ENCODE measurements around the gene FAM168A. TPM values are rescaled to one million over a fixed set of nuclear protein-coding genes. Genes with fewer than 3 reads are reported as not detected.
A peak's percentile ranks its signal among the peaks of the same experiment; 100 is the strongest.

The FAM168A gene
- total and polyA plus RNA-seq, 9 of the 15 experiments (the other 6 are each of a cell fraction or from before 2014, with no cell fraction given) = 0.44 to 7.2 (median 2.9) TPM

- Histone ChIP-seq H3K4me1 (replicated peaks in 1 of 2; ENCODE audit: control insufficient read depth in 2 of 2, insufficient read depth in 2 of 2, low read length in 2 of 2) (no peaks in the 10 kb centered on the region), H3K4me2 (ENCODE audit: insufficient read depth, low read length) (no peak overlapping the region), H3K27ac (ENCODE audit: extremely low read depth, low read depth, low read length) (no peak overlapping the region), H3K9me1 (ENCODE audit: control insufficient read depth, insufficient read depth, low read length) (no peaks in the 10 kb centered on the region), H3K9ac (ENCODE audit: insufficient read depth in 1 of 2, low read depth in 2 of 2, low read length in 2 of 2) (no peak overlapping the region), H4K20me1 (replicated peaks; ENCODE audit: control insufficient read depth, insufficient read depth, low read length) (no peaks in the 10 kb centered on the region), H3K36me3 (ENCODE audit: control insufficient read depth, insufficient read depth, low read length) (no peaks in the 10 kb centered on the region), H2AFZ (ENCODE audit: low read depth, low read length) (no peak overlapping the region), H3K9me3 (replicated peaks; ENCODE audit: control insufficient read depth, insufficient read depth, low read depth, low read length) (no peaks in the 10 kb centered on the region), H3K79me2 (ENCODE audit: control insufficient read depth, insufficient read depth, low read length) (no peaks in the 10 kb centered on the region), H3K27me3 (ENCODE audit: control insufficient read depth in 2 of 2, insufficient read depth in 2 of 2, low read length in 2 of 2) (no peaks in the 10 kb centered on the region), H3K4me3 (no peak overlapping the region)
- CTCF ChIA-PET (ENCODE audit: low intra/inter-chr PET ratio) = no interaction called here
- BruUV-seq (replicated peaks) = no TSS peak
- WGBS (ENCODE audit: insufficient coverage, low coverage, missing lambda C conversion rate) = 0% methylated on average over 2 of the region's 2 CpGs
- TF ChIP-seq CEBPB (tag; IDR thresholded peaks at IDR 0.05) (peak; percentile 66), ZNF12 (CRISPR knock-in tag; IDR thresholded peaks at IDR 0.05) (no peak), C11orf30 (IDR thresholded peaks at IDR 0.05; ENCODE audit: low read depth) (no peak)
- POLR2A ChIA-PET = interaction anchor here (0.6 to 1.1 kb wide), 4 partner anchors 18 to 299 kb away, joined by 3 to 6 read pairs (median 4); no protein-coding TSS in a partner anchor
- DNase-seq (ENCODE audit: extremely low read depth in 1 of 4, low spot score in 3 of 4) = no peak
- in situ Hi-C loops (cut with MboI) (no loop called here), intact Hi-C loops (cut with micrococcal nuclease) (no loop called here)
- no peak for FAIRE-seq
- ATAC-seq = no peak
Measured at GRCh38 chr11:73480677-73481076, 117.2 kb downstream of the FAM168A start.

DNA sequence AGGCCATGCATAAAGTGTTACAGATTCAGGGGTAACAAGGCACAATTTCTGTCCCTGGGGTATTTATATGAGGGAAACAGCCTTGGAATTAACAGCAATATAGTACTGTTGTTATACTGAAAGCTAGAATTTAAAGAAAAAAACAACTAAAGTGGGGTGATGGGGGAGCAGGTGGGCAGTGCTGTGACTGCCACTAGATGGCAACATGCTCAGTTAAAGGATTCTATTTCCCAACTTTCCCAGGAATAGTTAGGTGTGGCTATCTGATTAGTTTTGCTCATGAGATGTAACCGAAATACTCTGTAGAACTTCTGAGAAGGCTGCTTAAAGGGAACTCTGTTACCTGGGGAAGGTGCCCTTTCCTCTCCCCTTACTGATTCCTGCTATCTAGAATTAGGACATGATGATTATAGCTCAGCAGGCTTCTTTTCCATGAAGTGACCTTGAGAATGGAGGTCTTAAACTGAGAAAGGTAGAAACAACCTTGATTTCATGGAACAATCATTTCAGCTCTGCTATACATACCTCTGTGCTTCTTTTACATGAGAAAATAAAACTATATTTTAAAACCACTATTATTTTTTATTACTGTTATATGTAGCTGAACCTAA lies 119.1 kb downstream of the FAM168A start:
- no peaks in the 10 kb centered on the region for H3K27me3 ChIP-seq (ENCODE audit: control insufficient read depth in 2 of 2, insufficient read depth in 2 of 2, low read length in 2 of 2)
- H2AFZ ChIP-seq (ENCODE audit: low read depth, low read length) = no peak overlapping the region
- no peak overlapping the region for H3K9ac ChIP-seq (ENCODE audit: insufficient read depth in 1 of 2, low read depth in 2 of 2, low read length in 2 of 2)
- no peak overlapping the region for H3K4me2 ChIP-seq (ENCODE audit: insufficient read depth, low read length)
- H3K36me3 ChIP-seq (ENCODE audit: control insufficient read depth, insufficient read depth, low read length) = no peaks in the 10 kb centered on the region
- no peak overlapping the region for H3K4me3 ChIP-seq
- no peak overlapping the region for H3K27ac ChIP-seq (ENCODE audit: extremely low read depth, low read depth, low read length)
- H4K20me1 ChIP-seq (replicated peaks; ENCODE audit: control insufficient read depth, insufficient read depth, low read length) = no peaks in the 10 kb centered on the region
- ChIA-PET POLR2A (interaction anchor here (0.5 to 1.4 kb wide), 4 partner anchors 11 to 400 kb away, joined by 3 to 6 read pairs (median 3); no protein-coding TSS in a partner anchor), CTCF (ENCODE audit: low intra/inter-chr PET ratio) (interaction anchor here (0.7 to 1.9 kb wide), 2 partner anchors 182 to 453 kb away, joined by 3 to 11 read pairs; no protein-coding TSS in a partner anchor)
- intact Hi-C loops (cut with micrococcal nuclease) (loop anchor here (2.0 kb wide), 1 partner anchor 182 kb away; no protein-coding TSS in a partner anchor), in situ Hi-C loops (cut with MboI) (no loop called here)
- no peaks in the 10 kb centered on the region for H3K79me2 ChIP-seq (ENCODE audit: control insufficient read depth, insufficient read depth, low read length)
- H3K9me3 ChIP-seq (replicated peaks; ENCODE audit: control insufficient read depth, insufficient read depth, low read depth, low read length) = no peaks in the 10 kb centered on the region
- BruUV-seq (replicated peaks) = no TSS peak
- WGBS (ENCODE audit: insufficient coverage, low coverage, missing lambda C conversion rate) = 0% methylated on average over 1 of the region's 1 CpG
- no peaks in the 10 kb centered on the region for H3K4me1 ChIP-seq (replicated peaks in 1 of 2; ENCODE audit: control insufficient read depth in 2 of 2, insufficient read depth in 2 of 2, low read length in 2 of 2)
- peak; percentile 48 for FAIRE-seq
- DNase-seq (ENCODE audit: extremely low read depth in 1 of 4, low spot score in 3 of 4) = peak; percentile 31 to 44 (median 32)
- no peaks in the 10 kb centered on the region for H3K9me1 ChIP-seq (ENCODE audit: control insufficient read depth, insufficient read depth, low read length)
- ATAC-seq = peak; percentile 75
- TF ChIP-seq CTCF (IDR thresholded peaks at IDR 0.05 in 2 of 3, conservative IDR thresholded peaks at IDR 0.05 in 1 of 3; ENCODE audit: insufficient read depth in 2 of 3, low read depth in 1 of 3, low read length in 3 of 3) = peak; percentile 60 to 79 (median 73)
- peak; percentile 27; the same call in 1 of the 2 replicates for TF ChIP-seq ZNF384 (IDR thresholded peaks at IDR 0.05; ENCODE audit: low read depth, low read length)
- peak; percentile 46; the same call in 1 of the 2 replicates for TF ChIP-seq SMC3 (conservative IDR thresholded peaks at IDR 0.05; ENCODE audit: insufficient read depth, low read depth, low read length)
- peak; percentile 27 to 64 for TF ChIP-seq RAD21 (CRISPR knock-in tag; conservative IDR thresholded peaks at IDR 0.05 in 1 of 2, IDR thresholded peaks at IDR 0.05 in 1 of 2)
- peak; percentile 67; the same call in 1 of the 2 replicates for TF ChIP-seq ZNF740 (CRISPR knock-in tag; IDR thresholded peaks at IDR 0.05)
- TF ChIP-seq ZNF740 (tag; IDR thresholded peaks at IDR 0.05) = 0 out of 4 replicates have a peak, but pooled peaks of 1 of the 2 experiments have one; percentile 57
